H9 (cell line): ENCODE data around the gene SNRPD3. TPM values are rescaled to one million over a fixed set of nuclear protein-coding genes. Genes with fewer than 3 reads are reported as not detected.

Experiments used
- DNase-seq: peaks from one replicate; pipeline ENCODE4 v3.0.0-alpha.2; 2017
- H2AFZ ChIP-seq: one replicate; pipeline ENCODE4 v1.6.1; 2013; ENCODE audit warnings: mild to moderate bottlenecking, low read length, control low read depth, moderate library complexity
- H2AK5ac ChIP-seq: 2 replicates; pipeline ENCODE4 v1.6.1; 2013; ENCODE audit warnings: low read length, control low read depth, mixed read lengths; ENCODE audit not compliant: insufficient read length
- H2BK120ac ChIP-seq: one replicate; pipeline ENCODE4 v1.6.1; 2013; ENCODE audit warnings: low read depth, mild to moderate bottlenecking, low read length, control low read depth, inconsistent platforms; ENCODE audit not compliant: poor library complexity, severe bottlenecking
- H2BK12ac ChIP-seq: 2 replicates; pipeline ENCODE4 v1.6.1; 2013; ENCODE audit warnings: low read length, control low read depth, mixed read lengths, low read depth; ENCODE audit not compliant: insufficient read length
- H2BK15ac ChIP-seq: 2 replicates; pipeline ENCODE4 v1.6.1; 2013; ENCODE audit warnings: low read depth, low read length, control low read depth
- H2BK20ac ChIP-seq: one replicate; pipeline ENCODE4 v1.6.1; 2013; ENCODE audit warnings: low read depth, mild to moderate bottlenecking, low read length, control low read depth, inconsistent platforms; ENCODE audit not compliant: poor library complexity, severe bottlenecking
- H2BK5ac ChIP-seq: 2 replicates; pipeline ENCODE4 v1.6.1; 2013; ENCODE audit warnings: low read length, control low read depth, mixed read lengths; ENCODE audit not compliant: insufficient read length
- H3K14ac ChIP-seq: 2 replicates; pipeline ENCODE4 v1.6.1; 2013; ENCODE audit warnings: low read length, control low read depth; ENCODE audit not compliant: insufficient read depth
- H3K18ac ChIP-seq: 2 replicates; pipeline ENCODE4 v1.6.1; 2013; ENCODE audit warnings: low read depth, mild to moderate bottlenecking, mixed read lengths, low read length, control low read depth; ENCODE audit not compliant: insufficient read length
- H3K23ac ChIP-seq: 2 replicates; pipeline ENCODE4 v1.6.1; 2013; ENCODE audit warnings: low read length, control low read depth, mixed read lengths, low read depth; ENCODE audit not compliant: insufficient read length
- H3K23me2 ChIP-seq: 2 replicates; pipeline ENCODE4 v1.6.1; 2013; ENCODE audit warnings: low read depth, mild to moderate bottlenecking, mixed read lengths, low read length, control low read depth; ENCODE audit not compliant: insufficient read length, poor library complexity, severe bottlenecking
- H3K27ac ChIP-seq: 2 replicates; pipeline ENCODE4 v1.5.1; 2013; ENCODE audit warnings: low read length, control low read depth, mixed read lengths, low read depth; ENCODE audit not compliant: insufficient read length
- H3K27me3 ChIP-seq: 2 replicates; pipeline ENCODE4 v1.6.1; 2013; ENCODE audit warnings: low read length, control low read depth, inconsistent platforms; ENCODE audit not compliant: insufficient read depth
- H3K4ac ChIP-seq: 2 replicates; pipeline ENCODE4 v1.6.1; 2013; ENCODE audit warnings: low read depth, mild to moderate bottlenecking, control low read depth, inconsistent platforms, low read length, moderate library complexity
- H3K4me1 ChIP-seq: 2 replicates; pipeline ENCODE4 v1.6.1; 2013; ENCODE audit warnings: low read length, control low read depth, inconsistent platforms; ENCODE audit not compliant: insufficient read depth
- H3K4me2 ChIP-seq: 2 replicates; pipeline ENCODE4 v1.6.1; 2013; ENCODE audit warnings: low read length, control low read depth, mixed read lengths; ENCODE audit not compliant: insufficient read length, insufficient read depth
- H3K56ac ChIP-seq: 2 replicates; pipeline ENCODE4 v1.6.1; 2013; ENCODE audit warnings: low read depth, mild to moderate bottlenecking, mixed read lengths, low read length, control low read depth; ENCODE audit not compliant: insufficient read length
- H3K79me1 ChIP-seq: 2 replicates; pipeline ENCODE4 v1.6.1; 2013; ENCODE audit warnings: low read depth, mild to moderate bottlenecking, moderate library complexity, low read length, control low read depth, inconsistent platforms; ENCODE audit not compliant: insufficient read depth, poor library complexity, severe bottlenecking
- H3K79me2 ChIP-seq: 2 replicates; pipeline ENCODE4 v1.6.1; 2013; ENCODE audit warnings: low read length, control low read depth, inconsistent platforms; ENCODE audit not compliant: insufficient read depth
- H3K9ac ChIP-seq: 2 replicates; pipeline ENCODE4 v1.6.1; 2013; ENCODE audit warnings: low read length, control low read depth, mixed read lengths; ENCODE audit not compliant: insufficient read length; ENCODE audit errors: extremely low read depth
- H3K9me3 ChIP-seq: one replicate; pipeline ENCODE4 v1.6.1; 2013; ENCODE audit warnings: low read depth, low read length, inconsistent platforms; ENCODE audit not compliant: control insufficient read depth
- H3T11ph ChIP-seq: one replicate; pipeline ENCODE4 v1.6.1; 2013; ENCODE audit warnings: mild to moderate bottlenecking, low read length, control low read depth, inconsistent platforms
- H4K20me1 ChIP-seq: one replicate; pipeline ENCODE4 v1.6.1; 2013; ENCODE audit not compliant: control insufficient read depth, insufficient read length, insufficient read depth
- H4K5ac ChIP-seq: 2 replicates; pipeline ENCODE4 v1.6.1; 2013; ENCODE audit warnings: low read depth, mild to moderate bottlenecking, mixed read lengths, low read length, control low read depth; ENCODE audit not compliant: insufficient read length
- H4K8ac ChIP-seq: replicated peaks from 2 replicates; pipeline ENCODE4 v1.6.1; 2013; ENCODE audit warnings: low read length, control low read depth, mixed read lengths, low read depth; ENCODE audit not compliant: insufficient read length
- H4K91ac ChIP-seq: 2 replicates; pipeline ENCODE4 v1.6.1; 2013; ENCODE audit warnings: low read depth, mild to moderate bottlenecking, moderate library complexity, mixed read lengths, low read length, control low read depth; ENCODE audit not compliant: insufficient read length
- H3K27ac Mint-ChIP-seq, 3 experiments: 2 replicates in 2 of 3; 3 replicates in 1 of 3; pipeline ENCODE4 v1.8.0; 2020 to 2021; ENCODE audit warnings: mixed read lengths in 3 of 3, mild to moderate bottlenecking in 1 of 3, moderate library complexity in 1 of 3
- H3K27me3 Mint-ChIP-seq: 2 replicates; pipeline ENCODE4 v1.8.0; 2021; ENCODE audit warnings: low read depth, mild to moderate bottlenecking, moderate library complexity, mixed read lengths
- H3K36me3 Mint-ChIP-seq, 3 experiments: 2 replicates in 2 of 3; 3 replicates in 1 of 3; pipeline ENCODE4 v1.8.0; 2020 to 2021; ENCODE audit warnings: low read depth in 3 of 3, mixed read lengths in 3 of 3; ENCODE audit not compliant: insufficient read depth in 1 of 3
- H3K4me1 Mint-ChIP-seq, 2 experiments: 2 replicates each; pipeline ENCODE4 v1.8.0; 2020; ENCODE audit warnings: mixed read lengths in 2 of 2
- H3K4me3 Mint-ChIP-seq, 2 experiments: 2 replicates in 1 of 2; 3 replicates in 1 of 2; pipeline ENCODE4 v1.8.0; 2020 to 2021; ENCODE audit warnings: mild to moderate bottlenecking in 2 of 2, mixed read lengths in 2 of 2, moderate library complexity in 1 of 2
- H3K9me3 Mint-ChIP-seq, 2 experiments: 2 replicates in 1 of 2; 3 replicates in 1 of 2; pipeline ENCODE4 v1.8.0; 2020; ENCODE audit warnings: mild to moderate bottlenecking in 2 of 2, mixed read lengths in 2 of 2, moderate library complexity in 1 of 2
- CTCF ChIP-seq: fragments of 200-600 bp; sonication (generic); conservative IDR thresholded peaks from 3 replicates; pipeline ENCODE4 v1.8.0; 2021; ENCODE audit warnings: antibody characterized with exemption, mild to moderate bottlenecking
- WGBS: extraction: QIAGEN DNeasy Blood & Tissue Kit; methylation state at CpG from one replicate; pipeline ENCODE4 v1.1.7; 2013; ENCODE audit warnings: missing lambda C conversion rate, low lambda C conversion rate, mixed read lengths; ENCODE audit not compliant: insufficient read length; ENCODE audit errors: extremely low coverage; 5-methylcytosine and 5-hydroxymethylcytosine counted together
- total RNA-seq: library from RNA; stranded (reverse); gene quantifications from 2 replicates; pipeline ENCODE4 v1.2.1, GENCODE V29; 2021

SNRPD3 gene
- total RNA-seq, 1 experiment from 2014 or later, result 212 TPM

DNA sequence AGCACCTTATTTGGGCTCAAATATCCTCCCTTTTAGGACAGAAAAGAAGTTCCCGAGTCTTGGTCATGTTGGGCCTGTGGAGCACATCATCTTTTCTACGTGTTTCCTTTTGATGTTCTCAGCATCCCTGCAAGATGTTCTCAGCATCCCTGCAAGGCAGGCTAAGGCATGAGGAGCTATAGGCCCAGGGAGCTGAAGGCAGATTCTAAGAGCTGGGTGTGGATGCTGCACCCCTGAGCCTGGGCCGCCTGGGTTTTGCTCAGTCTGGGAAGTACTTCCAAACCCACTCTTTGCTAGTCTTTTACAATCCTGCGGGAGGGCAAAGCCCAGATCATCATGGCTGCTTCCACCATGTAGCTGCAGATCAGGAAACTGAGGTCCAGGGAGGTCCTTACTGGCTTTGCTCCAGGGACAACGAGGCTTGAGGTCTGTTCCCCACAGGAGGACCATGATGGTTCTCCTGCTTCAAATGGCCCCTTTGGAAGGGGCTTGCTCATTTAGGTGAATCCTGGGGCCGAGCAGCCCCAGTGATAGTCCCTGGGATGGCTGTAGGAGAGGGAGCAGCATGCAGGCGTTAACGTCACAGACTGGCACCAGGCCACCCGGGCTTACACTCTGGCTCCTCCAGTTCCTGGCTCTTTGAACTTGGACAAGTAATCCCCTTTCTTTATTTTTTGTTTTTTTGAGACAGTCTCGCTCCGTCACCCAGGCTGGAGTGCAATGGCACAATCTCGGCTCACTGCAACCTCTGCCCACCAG lies 26.4 kb downstream of the SNRPD3 start:
- Histone ChIP-seq H2AK5ac (no peak overlapping the region), H3K4me2 (no peak overlapping the region), H3K79me1 (no peaks in the 10 kb centered on the region), H3K23ac (no peak overlapping the region), H3K4me1 (no peaks in the 10 kb centered on the region), H2AFZ (no peak overlapping the region), H3K27ac (no peak overlapping the region), H4K5ac (no peak overlapping the region), H3K27me3 (no peaks in the 10 kb centered on the region), H4K8ac (no peak overlapping the region), H3K79me2 (no peaks in the 10 kb centered on the region), H4K20me1 (no peaks in the 10 kb centered on the region), H3K14ac (no peak overlapping the region), H2BK120ac (no peak overlapping the region), H3K18ac (no peak overlapping the region), H3K56ac (no peak overlapping the region), H3K9ac (no peak overlapping the region), H4K91ac (no peak overlapping the region), H3K4ac (no peak overlapping the region), H3K23me2 (no peaks in the 10 kb centered on the region), H2BK5ac (no peak overlapping the region), H3T11ph (no peak overlapping the region), H2BK15ac (no peak overlapping the region), H3K9me3 (no peaks in the 10 kb centered on the region), H2BK12ac (no peak overlapping the region), H2BK20ac (no peak overlapping the region)
- WGBS, result no CpG with 5 or more reads among the region's 12 CpGs
- Mint-ChIP-seq H3K27me3 (no peaks in the 10 kb centered on the region; the same call in 1 of the 2 replicates), H3K4me3 (no peak overlapping the region), H3K4me1 (peaks cover 0 to 2% of the 10 kb centered on the region in 2 experiments; a peak in 1 of 4 replicates), H3K9me3 (no peaks in the 10 kb centered on the region), H3K27ac (peak overlapping the region in 1 of 3 experiments; percentile 64; a peak in 1 of 7 replicates), H3K36me3 (peaks cover 0 to 4% (median under 1%) of the 10 kb centered on the region in 3 experiments; a peak in 3 of 7 replicates)
- no peak for TF ChIP-seq CTCF
- DNase-seq, result no peak
